Neural progenitor cell (in vitro differentiated cells): ENCODE data around the gene NDFIP1. TPM values are rescaled to one million over a fixed set of nuclear protein-coding genes. Genes with fewer than 3 reads are reported as not detected.
"Not testable (repeated sequence)": the region's sequence is repeated elsewhere in the genome, so short reads cannot be mapped to it uniquely, and the experiment has no call there.

Experiments
- DNase-seq: peaks from one replicate; pipeline ENCODE4 v3.0.0-alpha.2; 2016; ENCODE audit warnings: low spot score
- H2AFZ ChIP-seq: fragments of 200-600 bp; sonication (generic); replicated peaks from 2 replicates; pipeline ENCODE4 v1.6.1; 2016; ENCODE audit warnings: antibody characterized with exemption
- H3F3A ChIP-seq: fragments of 200-600 bp; sonication (generic); 2 replicates; pipeline ENCODE4 v1.6.1; 2016; ENCODE audit warnings: antibody characterized with exemption, low read depth
- H3K27ac ChIP-seq: fragments of 200-600 bp; sonication (generic); 2 replicates; pipeline ENCODE4 v1.5.1; 2016; ENCODE audit warnings: mild to moderate bottlenecking
- H3K27me3 ChIP-seq: fragments of 200-600 bp; sonication (generic); 2 replicates; pipeline ENCODE4 v1.6.1; 2016; ENCODE audit warnings: mild to moderate bottlenecking, moderate library complexity
- H3K36me3 ChIP-seq: fragments of 200-600 bp; sonication (generic); 2 replicates; pipeline ENCODE4 v1.5.1; 2016
- H3K4me1 ChIP-seq: fragments of 200-600 bp; sonication (generic); 2 replicates; pipeline ENCODE4 v1.6.1; 2016; ENCODE audit warnings: mixed run types
- H3K4me2 ChIP-seq: fragments of 200-600 bp; sonication (generic); 2 replicates; pipeline ENCODE4 v1.6.1; 2016
- H3K4me3 ChIP-seq: fragments of 200-600 bp; sonication (generic); 2 replicates; pipeline ENCODE4 v1.5.1; 2016
- H3K79me2 ChIP-seq: fragments of 200-600 bp; sonication (generic); 2 replicates; pipeline ENCODE4 v1.6.1; 2016; ENCODE audit warnings: low read depth
- H3K9ac ChIP-seq: fragments of 200-600 bp; sonication (generic); 2 replicates; pipeline ENCODE4 v1.6.1; 2016
- H3K9me3 ChIP-seq: fragments of 200-600 bp; sonication (generic); 2 replicates; pipeline ENCODE4 v1.5.1; 2016; ENCODE audit warnings: low read depth
- H4K20me1 ChIP-seq: fragments of 200-600 bp; sonication (generic); 2 replicates; pipeline ENCODE4 v1.6.1; 2016; ENCODE audit warnings: low read depth
- H3K27ac Mint-ChIP-seq: 3 replicates; pipeline ENCODE4 v1.8.0; 2021; ENCODE audit warnings: mixed read lengths
- H3K27me3 Mint-ChIP-seq: 2 replicates; pipeline ENCODE4 v1.8.0; 2022; ENCODE audit warnings: low read depth, mild to moderate bottlenecking, inconsistent platforms, moderate library complexity, mixed read lengths; ENCODE audit not compliant: insufficient read depth
- H3K36me3 Mint-ChIP-seq: 3 replicates; pipeline ENCODE4 v1.8.0; 2021; ENCODE audit warnings: mixed read lengths
- H3K4me1 Mint-ChIP-seq: 3 replicates; pipeline ENCODE4 v1.8.0; 2021; ENCODE audit warnings: mixed read lengths
- H3K4me3 Mint-ChIP-seq: 3 replicates; pipeline ENCODE4 v1.8.0; 2021; ENCODE audit warnings: mild to moderate bottlenecking, moderate library complexity, mixed read lengths
- H3K9me3 Mint-ChIP-seq: 3 replicates; pipeline ENCODE4 v1.8.0; 2020; ENCODE audit warnings: mixed read lengths
- EZH2 ChIP-seq: fragments of 200-600 bp; sonication (generic); IDR thresholded peaks from 2 replicates; pipeline ENCODE4 v1.6.1; 2017; ENCODE audit warnings: antibody characterized with exemption, mild to moderate bottlenecking, moderate library complexity
- EZH2phosphoT487 ChIP-seq: fragments of 200-600 bp; sonication (generic); IDR thresholded peaks from 2 replicates; pipeline ENCODE4 v1.6.1; 2017; ENCODE audit warnings: antibody characterized with exemption
- total RNA-seq: library from RNA; depleted of rRNA; stranded (reverse); fragments of >200 nt; gene quantifications from 2 replicates; pipeline ENCODE4 v1.2.3, GENCODE V29; 2015; ENCODE audit warnings: low replicate concordance
- TF ChIP-seq, protein P1 (sequence below): fragments of 200-600 bp; sonication (generic); IDR thresholded peaks from 2 replicates; pipeline ENCODE4 v1.5.1; 2017; ENCODE audit warnings: antibody characterized with exemption, mild to moderate bottlenecking

The NDFIP1 gene
- total RNA-seq, 1 donor from 2014 or later: 39.4 TPM

DNA sequence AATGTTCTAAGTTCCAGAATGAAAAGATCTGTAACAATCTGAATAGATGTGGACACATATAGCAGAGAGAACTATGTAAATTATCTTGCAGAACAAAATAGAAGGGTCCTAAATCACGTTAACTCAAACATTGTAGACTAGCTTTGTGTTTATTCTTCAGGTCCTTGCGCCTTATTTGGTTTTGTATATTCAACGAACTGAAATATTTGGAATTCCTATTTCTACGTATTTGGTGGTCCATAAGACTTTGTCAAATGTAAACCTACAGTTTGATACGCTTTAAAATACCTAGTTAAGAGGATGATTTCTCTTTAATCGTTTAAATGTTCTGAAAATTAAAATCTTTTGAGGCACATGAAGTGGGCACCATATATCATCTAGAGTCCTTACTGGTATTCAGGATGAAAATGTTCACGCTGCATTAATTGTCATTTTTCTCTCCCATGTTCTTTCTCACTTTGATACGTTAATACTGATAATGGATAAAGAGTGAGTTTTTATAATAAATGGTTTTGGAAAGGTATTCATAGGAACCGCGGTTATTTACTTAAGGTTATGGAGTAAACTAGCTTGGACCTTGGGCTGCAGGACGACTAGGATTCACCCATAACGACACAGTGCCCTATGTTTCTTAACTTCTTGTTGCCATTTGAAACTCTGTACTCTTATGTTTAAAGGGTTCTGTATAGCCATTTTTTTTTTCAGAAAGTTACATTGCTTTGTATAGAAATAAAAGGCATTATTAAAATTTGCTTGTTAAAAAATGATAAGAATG is 45.3 kb downstream of the NDFIP1 start:
- H3K9me3 Mint-ChIP-seq: no peaks in the 10 kb centered on the region
- H4K20me1 ChIP-seq: peaks cover 4% of the 10 kb centered on the region
- no peak overlapping the region for H3K9ac ChIP-seq
- peaks cover 35% of the 10 kb centered on the region for H3K4me1 Mint-ChIP-seq
- no peak overlapping the region for H3K27ac ChIP-seq
- no peaks in the 10 kb centered on the region for H3K9me3 ChIP-seq
- no peaks in the 10 kb centered on the region for H3K79me2 ChIP-seq
- no peaks in the 10 kb centered on the region for H3K27me3 ChIP-seq
- peaks cover 16% of the 10 kb centered on the region for H3F3A ChIP-seq
- peaks cover 25% of the 10 kb centered on the region for H3K4me1 ChIP-seq
- H3K36me3 Mint-ChIP-seq: peaks cover 13% of the 10 kb centered on the region
- H3K27me3 Mint-ChIP-seq: no peaks in the 10 kb centered on the region
- H3K27ac Mint-ChIP-seq: no peak overlapping the region
- H2AFZ ChIP-seq: no peak overlapping the region
- DNase-seq: no peak
- H3K4me3 ChIP-seq: no peak overlapping the region
- H3K4me2 ChIP-seq: no peak overlapping the region
- no peak for TF ChIP-seq EZH2phosphoT487
- TF ChIP-seq, protein P1, sequence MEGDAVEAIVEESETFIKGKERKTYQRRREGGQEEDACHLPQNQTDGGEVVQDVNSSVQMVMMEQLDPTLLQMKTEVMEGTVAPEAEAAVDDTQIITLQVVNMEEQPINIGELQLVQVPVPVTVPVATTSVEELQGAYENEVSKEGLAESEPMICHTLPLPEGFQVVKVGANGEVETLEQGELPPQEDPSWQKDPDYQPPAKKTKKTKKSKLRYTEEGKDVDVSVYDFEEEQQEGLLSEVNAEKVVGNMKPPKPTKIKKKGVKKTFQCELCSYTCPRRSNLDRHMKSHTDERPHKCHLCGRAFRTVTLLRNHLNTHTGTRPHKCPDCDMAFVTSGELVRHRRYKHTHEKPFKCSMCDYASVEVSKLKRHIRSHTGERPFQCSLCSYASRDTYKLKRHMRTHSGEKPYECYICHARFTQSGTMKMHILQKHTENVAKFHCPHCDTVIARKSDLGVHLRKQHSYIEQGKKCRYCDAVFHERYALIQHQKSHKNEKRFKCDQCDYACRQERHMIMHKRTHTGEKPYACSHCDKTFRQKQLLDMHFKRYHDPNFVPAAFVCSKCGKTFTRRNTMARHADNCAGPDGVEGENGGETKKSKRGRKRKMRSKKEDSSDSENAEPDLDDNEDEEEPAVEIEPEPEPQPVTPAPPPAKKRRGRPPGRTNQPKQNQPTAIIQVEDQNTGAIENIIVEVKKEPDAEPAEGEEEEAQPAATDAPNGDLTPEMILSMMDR: no peak
- no peak for TF ChIP-seq EZH2
- no peaks in the 10 kb centered on the region for H3K36me3 ChIP-seq
- no peak overlapping the region for H3K4me3 Mint-ChIP-seq

DNA sequence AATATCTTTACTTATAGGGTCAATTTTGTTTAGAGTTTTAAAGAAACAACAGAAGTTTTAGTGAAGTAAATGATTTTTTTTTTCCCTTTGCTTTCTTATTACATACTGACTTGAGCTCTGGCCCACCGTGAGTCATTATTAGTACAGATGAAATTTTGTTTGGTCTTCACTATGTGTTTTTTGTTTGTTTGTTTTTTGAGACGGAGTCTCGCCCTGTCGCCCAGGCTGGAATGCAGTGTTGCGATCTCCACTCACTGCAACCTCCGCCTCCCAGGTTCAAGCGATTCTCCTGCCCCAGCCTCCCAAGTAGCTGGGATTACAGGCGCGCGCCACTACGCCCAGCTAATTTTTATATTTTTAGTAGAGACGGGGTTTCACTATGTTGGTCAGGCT is 45.9 kb downstream of the NDFIP1 start:
- H3K9ac ChIP-seq, H3K27ac Mint-ChIP-seq, H3K79me2 ChIP-seq, H3K4me3 ChIP-seq, H3K27me3 ChIP-seq, H3K27ac ChIP-seq, H4K20me1 ChIP-seq, H3K9me3 ChIP-seq, H3K4me2 ChIP-seq, H3K36me3 ChIP-seq, H3K9me3 Mint-ChIP-seq, H3K27me3 Mint-ChIP-seq, DNase-seq, H2AFZ ChIP-seq, H3K4me3 Mint-ChIP-seq: not testable (repeated sequence)
- peaks cover 37% of the 10 kb centered on the region for H3K4me1 Mint-ChIP-seq
- peaks cover 21% of the 10 kb centered on the region for H3F3A ChIP-seq
- H3K4me1 ChIP-seq: peaks cover 31% of the 10 kb centered on the region
- H3K36me3 Mint-ChIP-seq: peaks cover 11% of the 10 kb centered on the region

DNA sequence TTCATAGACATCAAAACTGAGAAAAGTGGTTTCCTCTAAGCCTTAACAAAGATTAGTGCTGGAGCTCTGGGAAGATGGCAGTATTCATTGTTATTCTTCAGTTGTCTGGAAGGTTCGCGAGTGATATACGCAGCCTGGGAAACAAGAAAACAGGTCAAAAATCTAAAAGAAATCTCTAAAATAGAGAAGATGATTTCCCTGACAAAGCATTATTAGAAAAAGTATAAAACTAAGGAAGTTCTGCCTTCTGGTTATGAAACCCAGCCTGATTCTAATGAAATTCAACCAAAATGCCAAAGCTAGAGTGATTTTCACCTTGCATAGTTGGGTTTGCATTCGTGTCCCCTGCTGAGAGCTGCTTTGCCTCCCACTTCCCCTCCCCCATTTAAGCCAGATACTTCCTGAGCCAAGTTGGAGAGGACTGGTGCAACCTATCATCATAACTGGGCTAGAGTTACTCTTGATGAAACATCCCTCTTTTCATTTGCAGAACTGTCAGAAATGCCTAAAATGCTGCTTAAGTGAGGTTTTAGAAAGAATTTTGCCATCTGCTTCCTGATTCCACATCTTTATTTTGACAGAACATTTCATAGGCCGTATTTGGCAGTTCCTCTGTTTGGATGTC is 48.4 kb downstream of the NDFIP1 start:
- Mint-ChIP-seq H3K27ac (peak overlapping the region; percentile 67), H3K4me3 (no peak overlapping the region), H3K4me1 (peaks cover 46% of the 10 kb centered on the region), H3K9me3 (no peaks in the 10 kb centered on the region), H3K36me3 (peaks cover 9% of the 10 kb centered on the region), H3K27me3 (no peaks in the 10 kb centered on the region)
- H2AFZ ChIP-seq: no peak overlapping the region
- no peak overlapping the region for H3K27ac ChIP-seq
- no peak for TF ChIP-seq EZH2
- TF ChIP-seq, protein P1: no peak
- TF ChIP-seq EZH2phosphoT487: no peak
- H3K27me3 ChIP-seq: no peaks in the 10 kb centered on the region
- H3K4me2 ChIP-seq: peak overlapping the region; percentile 3
- no peak overlapping the region for H3K9ac ChIP-seq
- no peaks in the 10 kb centered on the region for H3K79me2 ChIP-seq
- no peaks in the 10 kb centered on the region for H3K9me3 ChIP-seq
- peaks cover 3% of the 10 kb centered on the region for H4K20me1 ChIP-seq
- no peaks in the 10 kb centered on the region for H3K36me3 ChIP-seq
- H3K4me3 ChIP-seq: no peak overlapping the region
- peaks cover 15% of the 10 kb centered on the region for H3F3A ChIP-seq
- DNase-seq: peak; percentile 48
- H3K4me1 ChIP-seq: peaks cover 33% of the 10 kb centered on the region

DNA sequence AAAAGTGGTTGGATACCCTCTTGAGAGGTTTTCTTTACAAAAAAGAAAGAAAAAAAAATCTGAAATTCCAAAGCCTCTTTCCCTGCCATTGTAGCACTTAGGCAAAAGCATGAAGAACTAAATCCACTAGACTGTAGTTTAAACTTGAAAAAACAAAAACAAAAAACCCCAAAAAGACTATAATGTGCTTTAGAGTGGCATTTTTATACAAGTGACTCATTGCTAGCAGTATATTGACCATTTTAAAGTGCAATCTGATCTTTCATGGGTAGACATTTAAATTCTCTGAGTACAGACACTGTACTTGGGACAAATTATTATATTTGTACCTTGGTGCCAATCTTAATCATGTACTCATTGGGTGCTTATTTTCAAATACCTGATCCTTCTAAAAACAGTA is 50.8 kb downstream of the NDFIP1 start:
- H2AFZ ChIP-seq: no peak overlapping the region
- H3K4me2 ChIP-seq: peak overlapping the region; percentile 17
- no peaks in the 10 kb centered on the region for H3K36me3 ChIP-seq
- H3F3A ChIP-seq: peaks cover 15% of the 10 kb centered on the region
- no peaks in the 10 kb centered on the region for H3K79me2 ChIP-seq
- Mint-ChIP-seq H3K36me3 (peaks cover 5% of the 10 kb centered on the region), H3K4me1 (peaks cover 39% of the 10 kb centered on the region), H3K4me3 (no peak overlapping the region), H3K27ac (no peak overlapping the region), H3K9me3 (no peaks in the 10 kb centered on the region), H3K27me3 (peaks cover 2% of the 10 kb centered on the region)
- no peak for DNase-seq
- H4K20me1 ChIP-seq: no peaks in the 10 kb centered on the region
- no peaks in the 10 kb centered on the region for H3K27me3 ChIP-seq
- H3K4me1 ChIP-seq: peaks cover 26% of the 10 kb centered on the region
- no peak overlapping the region for H3K27ac ChIP-seq
- no peak for TF ChIP-seq EZH2
- TF ChIP-seq EZH2phosphoT487: no peak
- TF ChIP-seq, protein P1: no peak
- no peak overlapping the region for H3K9ac ChIP-seq
- H3K4me3 ChIP-seq: no peak overlapping the region
- H3K9me3 ChIP-seq: no peaks in the 10 kb centered on the region
